ENCODE measurements around the gene SYT13.

The SYT13 gene

GRCh38 chr11:45322891-45323600, 36.9 kb upstream of the SYT13 start:
- H3K27ac ChIP-seq: no peak overlapping the region
- in situ Hi-C loops (cut with HindIII; ENCODE audit: low pct_ligation_motif_present, low sequenced_read_pairs): no loop called here
- H3K27me3 ChIP-seq (replicated peaks): no peaks in the 10 kb centered on the region
- DNase-seq: no peak
- TF ChIP-seq CTCF (IDR thresholded peaks at IDR 0.05; ENCODE audit: low read depth, low read length, missing control alignments): no peak
- H3K36me3 ChIP-seq (replicated peaks): no peaks in the 10 kb centered on the region
- H3K4me3 ChIP-seq (ENCODE audit: low read depth, low read length): no peak overlapping the region

DNA sequence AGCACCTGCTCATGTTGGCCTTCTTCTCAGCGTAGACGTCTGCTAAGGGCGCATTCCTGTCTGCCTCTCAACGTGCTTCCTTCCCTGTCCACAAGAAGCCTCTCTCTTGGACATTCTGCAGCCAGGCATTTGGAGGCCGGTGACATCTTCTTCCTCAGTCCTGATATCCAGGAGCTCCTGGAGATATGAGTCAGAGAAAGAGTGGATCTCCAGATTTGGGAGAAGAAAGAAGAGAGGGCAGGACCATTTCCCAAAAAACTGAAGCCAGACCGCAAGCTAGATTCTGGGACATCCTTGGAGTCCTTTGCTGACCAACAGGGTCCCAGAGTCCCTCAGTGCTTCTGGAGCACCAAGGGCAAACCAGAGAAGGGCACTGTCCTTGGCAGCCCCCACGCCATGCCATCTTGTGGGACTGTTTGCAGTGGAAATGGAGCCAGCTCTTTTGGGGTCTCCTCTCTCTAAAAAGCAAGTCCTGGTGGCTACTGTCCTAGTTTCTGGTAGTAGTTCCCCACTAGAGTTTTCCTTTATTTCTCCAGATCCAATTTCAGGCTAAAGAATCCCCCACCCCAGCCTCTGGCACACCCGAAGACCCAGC, 36.1 kb upstream of the SYT13 start:
- Histone ChIP-seq H3K36me3 (replicated peaks) (no peaks in the 10 kb centered on the region), H3K27ac (no peak overlapping the region), H3K27me3 (replicated peaks) (no peaks in the 10 kb centered on the region), H3K4me3 (ENCODE audit: low read depth, low read length) (no peak overlapping the region)
- DNase-seq: no peak
- TF ChIP-seq CTCF (IDR thresholded peaks at IDR 0.05; ENCODE audit: low read depth, low read length, missing control alignments): no peak
- in situ Hi-C loops (cut with HindIII; ENCODE audit: low pct_ligation_motif_present, low sequenced_read_pairs): no loop called here

- DNase-seq: no peak
- no peak overlapping the region for H3K27ac ChIP-seq
- H3K27me3 ChIP-seq (replicated peaks): no peaks in the 10 kb centered on the region
- in situ Hi-C loops (cut with HindIII; ENCODE audit: low pct_ligation_motif_present, low sequenced_read_pairs): no loop called here
- H3K4me3 ChIP-seq (ENCODE audit: low read depth, low read length): no peak overlapping the region
- H3K36me3 ChIP-seq (replicated peaks): no peaks in the 10 kb centered on the region
- no peak for TF ChIP-seq CTCF (IDR thresholded peaks at IDR 0.05; ENCODE audit: low read depth, low read length, missing control alignments)
Observed at GRCh38 chr11:45321669-45322068, 35.5 kb upstream of the SYT13 start.

- no peak overlapping the region for H3K27ac ChIP-seq
- no peak for TF ChIP-seq CTCF (IDR thresholded peaks at IDR 0.05; ENCODE audit: low read depth, low read length, missing control alignments)
- in situ Hi-C loops (cut with HindIII; ENCODE audit: low pct_ligation_motif_present, low sequenced_read_pairs): no loop called here
- H3K27me3 ChIP-seq (replicated peaks): no peaks in the 10 kb centered on the region
- DNase-seq: no peak
- H3K36me3 ChIP-seq (replicated peaks): no peaks in the 10 kb centered on the region
- H3K4me3 ChIP-seq (ENCODE audit: low read depth, low read length): no peak overlapping the region
Observed at GRCh38 chr11:45321031-45321595, 35.0 kb upstream of the SYT13 start.

GRCh38 chr11:45320371-45320770, 34.2 kb upstream of the SYT13 start:
- in situ Hi-C loops (cut with HindIII; ENCODE audit: low pct_ligation_motif_present, low sequenced_read_pairs): no loop called here
- TF ChIP-seq CTCF (IDR thresholded peaks at IDR 0.05; ENCODE audit: low read depth, low read length, missing control alignments): no peak

More at GRCh38 chr11:45320371-45320770, 34.2 kb upstream of the SYT13 start:
- H3K36me3 ChIP-seq (replicated peaks): no peaks in the 10 kb centered on the region
- H3K4me3 ChIP-seq (ENCODE audit: low read depth, low read length): no peak overlapping the region
- H3K27ac ChIP-seq: no peak overlapping the region
- DNase-seq: no peak
- no peaks in the 10 kb centered on the region for H3K27me3 ChIP-seq (replicated peaks)

All from brain microvascular endothelial cell (primary cell).